Large intestine (tissue), 3 donors: ENCODE data around the gene CCNE1. TPM values are rescaled to one million over a fixed set of nuclear protein-coding genes. Genes with fewer than 3 reads are reported as not detected.

Experiments used
- DNase-seq, 2 donors: peaks; one replicate each; pipeline versions ENCODE4 v3.0.0 to v3.0.0-alpha.2; 2013
- H3K27ac ChIP-seq: one replicate; pipeline ENCODE4 v1.5.1; 2013; ENCODE audit warnings: low read length
- H3K27me3 ChIP-seq: 2 replicates; pipeline ENCODE4 v1.6.1; 2013; ENCODE audit warnings: low read length; ENCODE audit not compliant: control insufficient read depth, insufficient read depth
- H3K36me3 ChIP-seq: 2 replicates; pipeline ENCODE4 v1.6.1; 2013; ENCODE audit warnings: low read length; ENCODE audit not compliant: control insufficient read depth, insufficient read depth
- H3K4me1 ChIP-seq: one replicate; pipeline ENCODE4 v1.6.1; 2013; ENCODE audit warnings: low read length; ENCODE audit not compliant: control insufficient read depth, insufficient read depth
- H3K4me3 ChIP-seq: one replicate; pipeline ENCODE4 v1.5.1; 2013; ENCODE audit warnings: low read length
- H3K9me3 ChIP-seq: one replicate; pipeline ENCODE4 v1.6.1; 2013; ENCODE audit warnings: mild to moderate bottlenecking, low read depth, low read length, moderate library complexity; ENCODE audit not compliant: control insufficient read depth
- WGBS: methylation state at CpG from one replicate; pipeline ENCODE4 v1.1.5; 2013; ENCODE audit warnings: low lambda C conversion rate; ENCODE audit not compliant: insufficient coverage; 5-methylcytosine and 5-hydroxymethylcytosine counted together
- polyA plus RNA-seq: library from polyadenylated mRNA; unstranded; fragments of 120-200 nt; gene quantifications from one replicate; pipeline ENCODE4 v1.2.1, GENCODE V29; 2013

CCNE1 gene
- polyA plus RNA-seq, 1 donor: 6.4 TPM

- no peaks in the 10 kb centered on the region for H3K36me3 ChIP-seq
- peaks cover 4% of the 10 kb centered on the region for H3K27me3 ChIP-seq
- H3K4me1 ChIP-seq: peaks cover 7% of the 10 kb centered on the region
- DNase-seq: no peak
- no peaks in the 10 kb centered on the region for H3K9me3 ChIP-seq
- no peak overlapping the region for H3K4me3 ChIP-seq
- WGBS: 90% methylated on average over 2 of the region's 12 CpGs
- H3K27ac ChIP-seq: no peak overlapping the region
Observed at GRCh38 chr19:29833614-29834261, 21.9 kb downstream of the CCNE1 start.

GRCh38 chr19:29834991-29835846 lies 23.4 kb downstream of the CCNE1 start:
- Histone ChIP-seq H3K9me3 (no peaks in the 10 kb centered on the region), H3K27ac (no peak overlapping the region), H3K36me3 (no peaks in the 10 kb centered on the region), H3K4me1 (peaks cover 7% of the 10 kb centered on the region), H3K4me3 (no peak overlapping the region), H3K27me3 (peaks cover 4% of the 10 kb centered on the region)
- 80% methylated on average over 4 of the region's 17 CpGs for WGBS
- DNase-seq: no peak

- Histone ChIP-seq H3K27ac (no peak overlapping the region), H3K9me3 (no peaks in the 10 kb centered on the region), H3K4me3 (no peak overlapping the region), H3K27me3 (no peaks in the 10 kb centered on the region), H3K36me3 (no peaks in the 10 kb centered on the region), H3K4me1 (peaks cover 13% of the 10 kb centered on the region)
- DNase-seq: no peak
- no CpG with 5 or more reads among the region's 5 CpGs for WGBS
Observed at GRCh38 chr19:29836409-29836825, 24.6 kb downstream of the CCNE1 start.

GRCh38 chr19:29837448-29837981 lies 25.7 kb downstream of the CCNE1 start:
- peak overlapping the region; percentile 74 for H3K27ac ChIP-seq
- H3K4me1 ChIP-seq: peaks cover 24% of the 10 kb centered on the region
- no peaks in the 10 kb centered on the region for H3K27me3 ChIP-seq
- peak in 1 of 2 donors; percentile 54 for DNase-seq
- no CpG with 5 or more reads among the region's 6 CpGs for WGBS
- no peaks in the 10 kb centered on the region for H3K9me3 ChIP-seq
- no peak overlapping the region for H3K4me3 ChIP-seq
- no peaks in the 10 kb centered on the region for H3K36me3 ChIP-seq

- H3K27me3 ChIP-seq: no peaks in the 10 kb centered on the region
- H3K4me3 ChIP-seq: no peak overlapping the region
- peaks cover under 1% of the 10 kb centered on the region for H3K9me3 ChIP-seq
- peak overlapping the region; percentile 74 for H3K27ac ChIP-seq
- 100% methylated on average over 1 of the region's 9 CpGs for WGBS
- peaks cover 29% of the 10 kb centered on the region for H3K4me1 ChIP-seq
- no peaks in the 10 kb centered on the region for H3K36me3 ChIP-seq
- DNase-seq: no peak
Observed at GRCh38 chr19:29837996-29838395, 26.2 kb downstream of the CCNE1 start.

- DNase-seq: no peak
- no CpG with 5 or more reads among the region's 22 CpGs for WGBS
- no peak overlapping the region for H3K4me3 ChIP-seq
- no peaks in the 10 kb centered on the region for H3K27me3 ChIP-seq
- H3K27ac ChIP-seq: no peak overlapping the region
- peaks cover 5% of the 10 kb centered on the region for H3K9me3 ChIP-seq
- H3K4me1 ChIP-seq: peaks cover 41% of the 10 kb centered on the region
- no peaks in the 10 kb centered on the region for H3K36me3 ChIP-seq
Observed at GRCh38 chr19:29840066-29840950, 28.5 kb downstream of the CCNE1 start.

- H3K4me3 ChIP-seq: no peak overlapping the region
- peaks cover 5% of the 10 kb centered on the region for H3K9me3 ChIP-seq
- no peaks in the 10 kb centered on the region for H3K27me3 ChIP-seq
- WGBS: no CpG with 5 or more reads among the region's 3 CpGs
- DNase-seq: no peak
- H3K27ac ChIP-seq: peak overlapping the region; percentile 37
- peaks cover 41% of the 10 kb centered on the region for H3K4me1 ChIP-seq
- H3K36me3 ChIP-seq: no peaks in the 10 kb centered on the region
Observed at GRCh38 chr19:29841209-29841558, 29.4 kb downstream of the CCNE1 start.

GRCh38 chr19:29841559-29842367 lies 30.0 kb downstream of the CCNE1 start:
- peak; percentile 53 to 75 for DNase-seq
- Histone ChIP-seq H3K27ac (peak overlapping the region; percentile 53), H3K4me3 (no peak overlapping the region), H3K36me3 (no peaks in the 10 kb centered on the region), H3K9me3 (peaks cover 5% of the 10 kb centered on the region), H3K4me1 (peaks cover 41% of the 10 kb centered on the region), H3K27me3 (no peaks in the 10 kb centered on the region)
- WGBS: 68% methylated on average over 2 of the region's 10 CpGs

- H3K4me3 ChIP-seq: peak overlapping the region; percentile 50
- no peaks in the 10 kb centered on the region for H3K36me3 ChIP-seq
- no peaks in the 10 kb centered on the region for H3K27me3 ChIP-seq
- WGBS: no CpG with 5 or more reads among the region's 11 CpGs
- peaks cover 39% of the 10 kb centered on the region for H3K4me1 ChIP-seq
- no peak for DNase-seq
- peaks cover 5% of the 10 kb centered on the region for H3K9me3 ChIP-seq
- H3K27ac ChIP-seq: peak overlapping the region; percentile 53
Observed at GRCh38 chr19:29842471-29843179, 30.8 kb downstream of the CCNE1 start.
